ENCODE results near the gene MAPK4.

GRCh38 chr18:50658601-50659000, 98.7 kb downstream of the MAPK4 start:
- no peak for TF ChIP-seq CTCF (IDR thresholded peaks at IDR 0.05)
- TF ChIP-seq EP300 (IDR thresholded peaks at IDR 0.05), result no peak
- TF ChIP-seq POLR2AphosphoS5 (IDR thresholded peaks at IDR 0.05), result no peak
- TF ChIP-seq POLR2A (IDR thresholded peaks at IDR 0.05), result no peak

Data from sigmoid colon (tissue), 4 donors.